ENCODE results near the gene DAAM1.

DNA sequence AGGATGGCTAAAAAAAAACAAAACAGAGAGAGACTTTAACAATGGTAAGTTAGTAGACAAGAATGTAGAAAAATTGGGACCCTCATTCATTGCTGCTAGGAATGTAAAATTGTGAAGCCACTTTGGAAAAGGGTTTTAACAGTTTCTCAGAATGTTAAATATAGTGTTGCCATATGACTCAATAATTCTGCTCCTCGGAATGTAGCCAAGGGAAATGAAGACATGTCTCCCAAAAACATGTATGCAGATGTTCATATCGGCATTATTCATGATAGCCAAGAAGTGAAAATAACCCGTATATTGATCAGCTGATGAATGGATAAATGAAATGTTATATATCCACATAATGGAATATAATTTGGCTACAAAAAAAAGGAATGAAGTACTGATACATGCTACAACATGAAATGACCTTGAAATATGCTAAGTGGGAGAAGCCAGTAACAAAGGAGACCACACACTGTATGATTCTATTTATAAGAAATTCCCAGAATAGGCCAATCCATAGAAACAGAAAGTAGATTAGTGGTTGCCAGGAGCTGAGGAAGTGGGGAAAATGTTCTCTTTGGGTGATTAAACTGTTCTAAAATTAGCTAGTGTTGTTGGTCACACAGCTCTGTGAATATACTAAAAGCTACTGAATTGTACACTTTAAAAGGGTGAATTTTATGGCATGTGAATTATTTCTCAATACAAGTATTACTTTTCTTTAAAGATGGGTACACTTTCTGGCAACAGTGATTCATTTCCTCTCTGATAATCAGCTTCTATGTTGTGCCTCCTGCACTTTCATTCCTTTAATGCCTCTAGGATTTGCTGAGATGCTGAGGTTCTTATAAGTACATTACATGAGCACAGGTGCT is 132.5 kb downstream of the DAAM1 start:
- TF ChIP-seq, protein P1, sequence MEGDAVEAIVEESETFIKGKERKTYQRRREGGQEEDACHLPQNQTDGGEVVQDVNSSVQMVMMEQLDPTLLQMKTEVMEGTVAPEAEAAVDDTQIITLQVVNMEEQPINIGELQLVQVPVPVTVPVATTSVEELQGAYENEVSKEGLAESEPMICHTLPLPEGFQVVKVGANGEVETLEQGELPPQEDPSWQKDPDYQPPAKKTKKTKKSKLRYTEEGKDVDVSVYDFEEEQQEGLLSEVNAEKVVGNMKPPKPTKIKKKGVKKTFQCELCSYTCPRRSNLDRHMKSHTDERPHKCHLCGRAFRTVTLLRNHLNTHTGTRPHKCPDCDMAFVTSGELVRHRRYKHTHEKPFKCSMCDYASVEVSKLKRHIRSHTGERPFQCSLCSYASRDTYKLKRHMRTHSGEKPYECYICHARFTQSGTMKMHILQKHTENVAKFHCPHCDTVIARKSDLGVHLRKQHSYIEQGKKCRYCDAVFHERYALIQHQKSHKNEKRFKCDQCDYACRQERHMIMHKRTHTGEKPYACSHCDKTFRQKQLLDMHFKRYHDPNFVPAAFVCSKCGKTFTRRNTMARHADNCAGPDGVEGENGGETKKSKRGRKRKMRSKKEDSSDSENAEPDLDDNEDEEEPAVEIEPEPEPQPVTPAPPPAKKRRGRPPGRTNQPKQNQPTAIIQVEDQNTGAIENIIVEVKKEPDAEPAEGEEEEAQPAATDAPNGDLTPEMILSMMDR (optimal IDR thresholded peaks at IDR 0.05 in 1 of 3, IDR thresholded peaks at IDR 0.05 in 1 of 3, conservative IDR thresholded peaks at IDR 0.05 in 1 of 3; ENCODE audit: extremely low read depth in 1 of 3, insufficient read depth in 2 of 3, low read length in 3 of 3): no peak
- TF ChIP-seq EZH2 (IDR thresholded peaks at IDR 0.05; ENCODE audit: low read length): no peak
